ENCODE measurements around the gene MYOG.

- no peak for TF ChIP-seq POLR2A (IDR thresholded peaks at IDR 0.05)
- TF ChIP-seq CTCF (IDR thresholded peaks at IDR 0.05): no peak
- no peak for TF ChIP-seq POLR2AphosphoS5 (IDR thresholded peaks at IDR 0.05)
Observed at GRCh38 chr1:203054184-203054583, 31.6 kb downstream of the MYOG start.

Data from transverse colon (tissue), 4 donors.